Ammon's horn (tissue), 1 donor: ENCODE results near the gene RALGPS1.

Source experiments
- DNase-seq: peaks from one replicate; pipeline ENCODE4 v3.0.0-alpha.2; 2016; ENCODE audit warnings: low spot score

Gene RALGPS1

DNA sequence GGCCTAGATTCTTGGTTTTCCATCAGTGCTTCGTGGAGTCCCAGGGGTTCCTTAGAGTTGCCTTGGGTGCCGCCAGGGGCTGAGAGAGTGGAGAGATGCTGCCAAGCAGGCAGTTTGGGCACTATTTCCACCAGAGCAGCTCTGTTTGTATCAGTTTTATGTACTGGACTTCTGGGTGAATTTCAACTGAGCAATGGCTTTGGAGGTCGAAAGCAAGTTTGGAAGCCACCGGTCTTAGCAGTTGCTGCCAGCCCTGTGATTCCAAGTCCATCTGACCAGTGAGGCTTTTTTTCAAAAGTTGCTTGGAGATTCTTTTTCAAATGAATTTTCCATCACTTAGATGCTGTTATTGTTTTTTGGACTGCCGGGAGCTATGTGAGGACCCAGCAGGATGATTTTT is 139.4 kb downstream of the RALGPS1 start:
- DNase-seq = no peak

DNA sequence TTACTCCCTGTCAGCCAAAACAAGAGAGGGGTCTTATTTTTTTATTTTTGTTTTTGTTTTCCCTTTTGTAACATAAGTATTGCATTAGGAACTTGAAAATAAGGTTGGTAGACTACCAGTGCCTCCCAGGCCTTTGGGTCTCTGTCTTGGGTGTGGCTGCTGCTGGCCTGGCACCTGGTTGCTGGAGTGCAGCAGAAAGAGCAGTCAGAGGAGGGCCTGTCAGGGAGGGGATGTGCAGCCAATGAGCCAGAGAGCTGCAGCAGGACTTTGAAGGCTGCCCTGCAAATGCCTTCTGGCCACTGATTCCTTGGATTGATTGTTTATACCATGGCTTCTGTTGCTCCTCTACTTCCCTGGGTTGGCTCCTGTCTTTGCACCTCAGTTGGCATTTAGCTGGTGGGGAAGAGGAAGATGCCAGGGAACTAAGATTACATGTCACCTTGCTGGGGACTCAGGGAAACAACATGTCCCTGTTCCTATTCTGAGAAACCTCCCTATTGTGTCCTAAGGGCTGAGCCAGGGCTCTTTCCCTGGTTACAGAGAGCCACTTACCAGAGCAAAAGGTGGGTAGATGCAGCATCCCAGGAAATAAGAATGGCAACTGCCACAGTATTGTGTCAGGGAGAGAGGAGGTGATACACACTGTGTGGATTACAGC is 141.3 kb downstream of the RALGPS1 start:
- no peak for DNase-seq

DNA sequence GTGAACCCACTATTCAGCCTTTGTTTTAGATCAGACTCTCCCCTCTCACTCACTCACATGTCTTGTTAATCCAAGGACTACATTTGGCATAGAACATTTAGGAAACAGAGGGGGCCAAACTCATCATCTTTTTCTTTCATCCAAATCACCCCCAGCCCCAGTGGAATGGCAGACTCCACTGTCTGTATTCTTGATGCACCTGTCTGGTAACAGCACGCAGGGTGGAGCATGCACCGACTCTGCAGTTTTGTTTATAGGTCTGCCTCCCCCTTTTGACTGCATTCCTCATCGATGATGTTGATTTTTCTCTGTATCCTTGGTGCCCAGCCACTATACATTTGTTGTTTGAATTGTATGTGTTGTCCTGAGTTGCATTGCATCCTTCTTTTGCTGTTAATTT is 141.9 kb downstream of the RALGPS1 start:
- DNase-seq = no peak

DNA sequence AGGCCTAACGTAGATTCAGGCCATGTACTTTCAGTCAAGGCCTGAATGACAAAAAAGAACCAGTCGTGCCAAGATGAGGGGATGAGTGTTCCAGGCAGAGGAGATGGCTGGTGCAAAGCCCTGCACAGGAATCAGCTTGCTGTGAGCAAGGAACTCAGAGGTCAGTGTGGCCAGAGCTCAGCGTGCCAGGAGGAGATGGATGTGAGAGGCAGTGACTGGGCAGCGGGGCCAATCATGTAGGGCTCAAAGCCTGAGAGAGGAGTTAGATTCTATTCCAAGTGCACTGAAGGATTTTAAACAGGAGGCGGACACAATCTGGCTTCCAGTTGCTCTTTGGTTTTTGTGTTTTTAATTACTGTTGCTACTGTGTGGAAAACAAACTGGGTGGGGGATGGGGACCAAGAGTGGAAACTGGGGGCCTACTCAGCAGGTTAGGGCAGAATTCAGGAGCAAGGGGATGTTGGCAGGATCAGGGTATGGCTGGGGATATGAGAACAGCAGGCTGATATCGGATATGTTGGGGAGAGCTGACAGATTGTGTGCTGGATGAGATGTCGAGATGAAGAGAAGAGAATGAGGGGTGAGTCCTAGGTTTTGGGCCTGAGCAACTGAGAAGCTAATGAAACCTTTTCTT is 143.5 kb downstream of the RALGPS1 start:
- DNase-seq = peak; percentile 82

DNA sequence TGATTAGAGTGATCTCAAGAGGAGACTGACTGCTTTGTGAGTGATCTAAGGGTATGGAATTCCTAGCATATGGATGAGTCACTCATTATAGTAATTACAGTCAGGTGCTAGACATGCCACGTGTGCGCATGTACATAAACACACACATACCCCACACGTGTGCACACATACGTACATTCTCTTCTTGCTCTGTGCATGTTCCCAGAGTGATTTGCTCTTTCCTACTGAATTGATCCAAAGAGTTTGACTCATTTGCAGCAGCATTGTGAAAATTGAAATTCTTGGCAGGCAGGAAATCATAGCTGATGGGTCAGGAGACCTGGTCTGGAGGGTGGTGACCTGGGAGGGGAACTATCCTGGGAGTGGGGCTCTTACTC is 144.1 kb downstream of the RALGPS1 start:
- DNase-seq = no peak

DNA sequence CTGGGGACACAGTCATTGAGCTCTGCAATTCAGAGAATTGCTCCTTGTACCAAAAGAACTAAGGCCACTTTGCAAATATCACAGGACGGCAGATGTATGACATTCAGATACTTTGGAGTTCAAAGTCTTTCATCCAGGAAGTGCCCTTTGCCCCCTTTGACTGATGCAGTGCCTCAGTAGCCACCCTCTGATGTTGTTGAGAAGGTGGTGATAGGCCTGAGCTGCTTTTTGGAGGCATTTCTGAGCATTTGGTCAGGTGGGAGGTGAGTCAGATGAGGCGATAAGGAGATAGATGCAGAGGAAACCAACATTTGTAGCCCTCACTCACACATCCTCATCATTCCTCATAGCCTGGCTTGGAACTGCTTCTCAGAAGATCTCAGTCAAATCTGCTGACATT is 144.4 kb downstream of the RALGPS1 start:
- no peak for DNase-seq

DNA sequence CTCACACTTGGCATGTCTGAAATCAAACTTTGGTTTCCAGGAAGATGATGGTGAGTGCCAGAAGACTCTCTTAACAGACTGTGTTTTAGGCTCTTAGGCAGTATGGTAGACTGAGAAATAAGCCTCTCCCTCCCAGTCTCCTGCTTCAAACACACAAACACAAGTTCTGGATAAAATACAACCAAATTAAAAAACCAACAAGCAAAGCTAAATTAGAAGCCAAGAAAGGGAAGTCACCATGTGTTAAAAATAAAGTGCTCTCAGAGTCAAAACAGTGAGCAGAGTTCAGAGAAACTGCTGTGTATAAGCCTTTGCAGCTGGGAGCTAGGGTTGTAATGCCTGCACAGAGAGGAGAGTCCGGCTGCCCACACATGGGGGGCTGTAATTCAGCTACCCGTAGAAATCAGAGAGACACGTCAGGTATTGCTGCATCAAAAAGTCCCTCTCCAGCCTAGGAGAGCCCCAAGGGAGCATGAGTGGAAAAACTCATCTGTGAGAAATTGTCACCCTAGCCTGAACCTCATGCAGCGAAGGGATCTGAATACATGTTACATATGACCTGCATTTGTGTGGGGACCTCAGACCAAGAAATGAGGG is 145.3 kb downstream of the RALGPS1 start:
- peak; percentile 34 for DNase-seq

DNA sequence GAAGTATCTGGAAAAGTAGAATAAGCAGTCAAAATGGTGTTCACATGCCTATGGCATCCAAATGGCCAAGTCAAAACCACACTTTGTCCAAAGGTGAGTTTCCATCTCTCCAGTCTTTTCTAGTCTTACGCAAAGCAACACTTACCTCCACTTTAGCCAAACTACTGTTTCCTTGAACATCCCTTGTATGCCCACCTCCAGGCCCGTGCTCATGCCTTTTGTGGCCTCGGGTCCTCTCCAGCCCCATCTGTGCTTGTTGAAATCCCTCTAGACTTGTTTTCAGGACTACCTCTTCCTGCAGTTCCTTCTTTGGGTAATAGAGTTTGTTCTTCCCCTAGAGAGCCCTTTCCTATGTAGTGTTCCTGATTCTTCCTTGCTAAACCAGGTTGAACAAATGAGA is 146.8 kb downstream of the RALGPS1 start:
- no peak for DNase-seq

DNA sequence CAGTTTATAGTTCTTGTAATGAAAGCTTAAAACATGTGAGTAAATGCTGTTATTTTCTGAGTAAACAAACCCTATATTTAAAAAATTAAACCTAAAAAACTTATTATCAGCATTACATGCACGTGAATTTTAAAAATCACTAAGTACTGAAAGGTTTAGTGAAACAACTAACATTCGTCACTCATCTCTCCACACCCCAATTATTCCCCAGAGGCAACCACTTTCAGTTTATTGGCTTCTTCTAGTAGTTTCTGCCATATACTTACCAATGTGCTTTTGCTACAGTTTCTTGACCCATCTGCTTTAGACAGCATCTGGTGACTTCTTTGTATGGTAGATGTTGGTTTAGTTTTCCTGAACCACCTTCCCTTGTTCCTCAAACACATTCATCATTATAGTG is 149.8 kb downstream of the RALGPS1 start:
- no peak for DNase-seq

DNA sequence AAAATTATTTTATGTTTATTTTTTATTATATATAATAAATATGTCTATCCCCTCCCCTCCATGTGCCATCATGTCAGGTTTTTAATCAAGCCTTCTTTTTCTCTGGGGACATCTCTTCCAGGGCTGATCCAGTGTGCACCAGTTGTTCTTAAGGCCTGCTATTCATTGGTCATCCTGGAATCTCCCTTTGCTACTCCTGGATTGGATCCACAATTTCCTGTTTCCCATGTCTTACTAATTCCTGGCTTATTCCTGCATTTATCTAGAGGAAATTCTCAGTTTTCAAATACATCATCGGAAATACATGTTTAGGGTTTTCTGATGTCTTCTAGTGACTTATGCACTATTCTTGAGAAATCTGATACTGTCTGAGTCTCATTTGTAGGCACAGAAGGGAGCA is 151.0 kb downstream of the RALGPS1 start:
- DNase-seq = no peak

DNA sequence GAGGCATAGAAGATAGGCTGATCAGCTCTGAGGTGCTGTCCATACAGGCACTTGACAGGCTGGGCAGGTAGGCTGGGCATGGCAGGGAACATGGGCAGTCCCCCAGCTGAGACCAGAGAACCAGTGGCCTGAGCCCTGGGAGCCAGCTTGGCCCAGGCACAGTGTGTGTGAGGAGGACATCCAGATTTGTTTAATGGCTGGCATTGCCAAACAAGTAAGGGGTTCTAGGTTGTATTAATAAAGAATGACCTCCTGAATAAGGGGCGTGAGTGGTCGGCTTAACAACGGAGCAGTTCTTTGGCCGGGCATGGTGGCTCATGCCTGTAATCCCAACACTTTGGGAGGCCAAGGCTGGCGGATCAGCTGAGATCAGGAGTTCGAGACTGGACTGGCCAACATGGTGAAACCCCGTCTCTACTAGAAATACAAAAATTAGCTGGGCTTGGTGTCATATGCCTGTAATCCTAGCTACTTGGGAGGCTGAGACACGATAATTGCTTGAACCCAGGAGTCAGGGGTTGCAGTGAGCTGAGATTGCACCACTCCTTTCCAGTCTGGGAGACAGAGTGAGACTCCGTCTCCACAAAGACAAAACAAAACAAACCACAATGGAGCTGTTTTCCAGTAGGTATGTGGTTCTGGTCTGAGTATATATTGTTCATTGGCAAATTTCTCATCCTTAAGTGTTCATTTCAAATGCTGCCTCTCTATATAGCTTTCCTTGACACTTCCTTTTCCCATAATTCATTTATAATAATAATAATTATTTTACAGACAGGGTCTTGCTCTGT is 151.7 kb downstream of the RALGPS1 start:
- DNase-seq = no peak

DNA sequence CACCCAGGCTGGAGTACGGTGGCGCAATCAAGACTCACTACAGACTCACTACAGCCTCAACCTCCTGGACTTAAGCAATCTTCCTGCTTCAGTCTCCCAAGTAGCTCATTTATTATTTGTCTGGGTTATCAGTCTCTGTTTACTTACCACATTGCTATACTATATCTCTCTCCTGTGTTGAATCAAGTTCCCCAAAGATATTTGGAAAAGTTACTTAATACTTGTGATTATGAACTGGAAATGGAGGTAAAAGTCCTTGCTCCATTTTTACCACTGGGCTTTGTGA is 152.2 kb downstream of the RALGPS1 start:
- DNase-seq = no peak

DNA sequence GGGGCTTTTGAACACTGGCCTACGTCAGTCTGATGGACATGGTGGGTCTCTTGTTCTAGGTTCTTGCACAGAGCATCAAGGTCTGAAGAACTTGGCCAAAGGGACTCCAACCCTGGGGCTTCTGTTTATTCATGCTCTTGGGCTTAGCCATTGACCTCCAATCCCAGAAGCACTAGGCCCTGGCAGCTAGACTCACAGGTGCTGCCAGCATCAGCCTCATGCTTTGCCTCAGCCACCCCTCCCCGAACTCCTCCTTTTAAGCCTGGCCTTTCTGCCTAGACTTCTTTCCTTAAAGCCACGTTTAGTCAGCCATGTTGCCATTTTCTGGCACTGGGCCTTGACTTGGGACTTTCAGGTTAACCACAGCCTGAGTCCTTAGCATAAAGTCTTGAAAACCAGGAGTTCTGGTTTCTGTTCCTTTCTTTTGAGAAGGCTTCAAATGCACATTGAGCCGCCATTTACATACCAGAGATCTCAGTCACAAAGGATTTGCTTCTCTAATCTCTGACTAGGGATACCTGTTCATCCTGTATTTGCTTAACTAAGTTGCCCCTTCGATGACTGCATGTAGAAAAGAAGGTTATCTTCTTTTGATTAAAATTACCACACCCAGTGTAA is 153.1 kb downstream of the RALGPS1 start:
- DNase-seq = no peak

DNA sequence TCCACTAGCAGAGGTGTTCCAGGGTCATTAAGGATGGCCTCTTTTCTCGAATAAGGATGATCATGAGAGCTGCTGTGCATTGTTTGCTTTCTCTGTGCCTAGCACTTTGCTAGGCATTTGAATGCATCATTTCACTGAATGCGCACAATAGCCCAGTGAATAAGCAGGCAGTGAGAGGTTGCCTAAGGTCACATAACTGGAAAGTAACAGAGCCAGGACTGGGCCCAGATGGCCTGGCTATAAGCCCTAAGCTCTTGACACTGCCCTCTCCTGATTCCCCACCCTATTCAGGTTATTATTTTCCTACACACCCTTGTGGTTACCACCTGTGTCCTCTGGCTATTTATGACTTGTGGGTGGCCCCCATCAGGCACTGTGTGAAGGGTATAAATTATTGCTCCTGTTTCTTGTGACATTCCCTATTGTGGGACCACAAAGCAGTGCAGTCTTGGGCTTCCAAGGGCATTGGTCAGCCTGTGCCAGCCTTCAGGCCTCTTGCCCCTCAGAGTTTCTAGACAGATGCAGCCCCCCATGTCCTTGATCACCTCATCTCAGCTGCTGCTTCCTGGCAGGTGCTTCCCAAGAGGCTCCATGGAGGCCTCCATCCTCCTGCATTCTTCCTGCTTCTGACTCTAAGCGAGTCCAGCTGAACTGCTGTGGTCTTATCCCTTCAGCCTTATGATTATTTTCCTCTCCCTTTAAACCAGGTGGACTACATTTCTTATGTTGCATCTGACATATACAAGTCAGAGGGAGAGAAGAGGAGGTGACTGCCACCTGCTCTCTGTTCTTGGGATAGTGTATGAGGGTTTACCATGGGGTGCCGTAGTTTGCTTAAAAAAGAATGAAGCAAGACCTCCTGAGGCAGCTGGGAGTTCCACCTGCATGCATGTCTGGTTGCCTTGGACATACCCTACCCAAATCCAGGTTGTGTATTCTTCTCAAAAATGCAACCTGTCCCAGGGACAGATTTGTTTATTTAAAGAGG is 160.3 kb downstream of the RALGPS1 start:
- peak; percentile 90 for DNase-seq

DNA sequence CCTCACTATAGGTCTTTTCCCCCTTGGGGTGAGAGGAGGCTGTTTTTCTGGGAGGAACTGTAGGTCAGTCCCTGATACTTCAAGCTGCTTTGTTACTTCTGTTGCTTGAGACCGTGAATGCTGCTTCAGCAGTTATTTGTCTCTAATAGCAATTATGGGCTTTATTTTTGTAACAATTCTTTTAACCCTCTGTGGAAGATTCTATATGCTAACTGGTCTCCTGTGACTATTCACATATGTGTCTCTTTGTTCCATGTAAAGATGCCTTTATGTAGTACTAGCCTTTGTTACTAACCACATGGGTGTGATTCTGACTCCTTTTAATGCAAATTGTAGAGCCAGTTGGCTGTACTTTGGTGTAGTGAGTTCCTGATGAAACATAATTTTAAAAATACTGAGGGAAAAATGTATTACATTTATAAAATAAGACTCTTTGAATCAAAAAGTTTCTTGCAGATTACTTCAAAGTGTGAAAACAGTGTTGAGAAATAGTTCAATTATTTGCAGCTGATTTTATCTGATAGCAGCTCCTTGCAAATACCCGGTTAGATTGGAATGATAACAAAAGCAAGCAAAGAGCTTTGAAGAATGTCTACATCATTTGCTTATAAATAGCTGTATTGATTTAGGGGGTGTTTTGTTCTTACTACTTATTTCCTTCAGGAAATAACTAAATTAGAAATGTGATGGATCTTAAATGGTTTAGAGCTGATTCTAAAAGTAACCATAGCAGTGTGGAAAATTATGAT is 161.2 kb downstream of the RALGPS1 start:
- no peak for DNase-seq

DNA sequence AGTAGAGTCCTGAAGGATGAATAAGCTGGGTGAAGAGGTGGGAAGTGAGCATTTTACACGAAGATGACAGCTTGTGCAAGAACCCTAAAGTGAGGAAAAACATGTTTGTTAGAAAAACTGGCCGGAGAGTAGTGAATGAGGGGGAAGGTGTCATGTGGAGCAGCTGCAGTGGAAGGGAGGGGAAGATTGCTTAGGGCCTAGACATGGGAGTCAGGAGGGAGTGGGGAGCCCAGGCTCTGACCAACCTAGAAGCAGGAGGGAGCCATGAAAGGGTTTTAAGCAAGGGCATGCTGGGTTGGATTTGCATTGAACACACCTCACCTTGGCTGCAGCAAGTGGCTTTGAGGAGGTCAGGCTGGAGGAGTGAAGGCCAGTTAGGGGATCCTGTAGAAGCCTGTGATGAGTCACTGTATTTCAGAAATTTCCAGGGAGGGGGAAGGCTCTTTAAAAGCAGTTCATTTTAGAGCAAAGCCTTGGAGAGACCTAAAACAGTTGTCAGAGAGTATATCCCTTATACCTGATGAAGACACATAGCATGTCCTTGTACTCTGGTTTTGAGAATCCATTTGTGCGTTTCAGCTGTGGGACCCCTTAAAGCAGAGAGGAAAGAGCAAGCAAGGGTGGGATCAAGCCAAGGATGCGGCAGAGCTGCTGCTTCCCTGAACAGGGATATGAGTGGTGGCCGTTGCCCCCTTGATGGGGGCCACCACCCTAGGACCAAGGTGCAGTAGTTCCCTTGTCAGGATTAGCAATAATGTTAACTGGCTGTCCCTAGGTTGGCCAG is 162.5 kb downstream of the RALGPS1 start:
- DNase-seq = no peak

DNA sequence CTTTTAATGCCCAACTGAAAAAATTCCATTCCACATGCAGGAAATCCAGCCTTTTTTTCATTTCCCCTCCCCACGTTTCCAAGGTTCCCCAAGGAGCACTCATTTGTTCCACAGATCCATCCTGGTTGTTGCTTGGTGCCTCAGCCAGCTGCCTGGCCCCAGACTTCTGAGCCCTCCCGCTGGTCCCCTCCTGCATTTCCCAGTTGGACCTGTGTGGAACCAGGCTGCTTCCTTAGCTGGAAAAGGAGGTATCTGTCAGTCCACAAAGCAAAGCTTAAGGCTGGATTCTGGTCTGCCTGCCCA is 163.0 kb downstream of the RALGPS1 start:
- no peak for DNase-seq

DNA sequence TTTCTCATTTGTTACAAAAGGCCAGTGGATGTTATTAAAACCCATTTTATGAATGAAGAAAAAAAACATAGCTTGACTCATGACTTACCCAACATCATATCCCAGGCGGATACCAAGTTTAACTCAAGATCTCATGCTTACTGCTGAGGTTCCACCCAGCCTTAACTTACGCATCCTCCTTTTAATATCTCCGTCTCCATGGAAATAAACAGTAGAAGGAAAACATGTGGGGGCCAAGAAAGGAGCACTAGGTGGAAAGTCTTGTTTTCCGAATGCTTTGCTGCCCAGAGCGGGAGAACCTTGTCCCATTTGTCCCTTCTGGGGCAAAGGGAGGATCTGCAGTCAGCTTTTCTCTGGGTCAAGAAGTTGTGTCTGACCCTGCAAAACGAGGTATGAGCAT is 163.8 kb downstream of the RALGPS1 start:
- no peak for DNase-seq

DNA sequence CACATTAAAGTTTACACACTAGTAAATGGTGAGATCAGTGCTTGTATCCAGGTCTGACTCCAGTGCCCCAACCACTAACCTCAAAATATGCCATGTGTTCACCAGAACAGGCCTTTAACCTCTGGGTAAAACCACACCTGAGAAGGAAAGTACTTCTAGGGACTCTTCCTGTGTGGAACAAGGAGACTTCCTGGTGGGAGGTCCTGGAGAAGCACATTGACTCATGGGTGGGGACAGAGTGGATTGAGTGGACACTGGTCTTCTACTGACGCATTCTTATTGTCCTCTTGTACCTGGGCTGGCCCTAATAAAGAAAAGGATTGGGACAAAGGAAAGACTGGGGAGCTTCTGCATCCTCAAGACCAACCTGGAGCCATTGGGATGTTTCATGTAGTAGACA is 164.4 kb downstream of the RALGPS1 start:
- DNase-seq = no peak

DNA sequence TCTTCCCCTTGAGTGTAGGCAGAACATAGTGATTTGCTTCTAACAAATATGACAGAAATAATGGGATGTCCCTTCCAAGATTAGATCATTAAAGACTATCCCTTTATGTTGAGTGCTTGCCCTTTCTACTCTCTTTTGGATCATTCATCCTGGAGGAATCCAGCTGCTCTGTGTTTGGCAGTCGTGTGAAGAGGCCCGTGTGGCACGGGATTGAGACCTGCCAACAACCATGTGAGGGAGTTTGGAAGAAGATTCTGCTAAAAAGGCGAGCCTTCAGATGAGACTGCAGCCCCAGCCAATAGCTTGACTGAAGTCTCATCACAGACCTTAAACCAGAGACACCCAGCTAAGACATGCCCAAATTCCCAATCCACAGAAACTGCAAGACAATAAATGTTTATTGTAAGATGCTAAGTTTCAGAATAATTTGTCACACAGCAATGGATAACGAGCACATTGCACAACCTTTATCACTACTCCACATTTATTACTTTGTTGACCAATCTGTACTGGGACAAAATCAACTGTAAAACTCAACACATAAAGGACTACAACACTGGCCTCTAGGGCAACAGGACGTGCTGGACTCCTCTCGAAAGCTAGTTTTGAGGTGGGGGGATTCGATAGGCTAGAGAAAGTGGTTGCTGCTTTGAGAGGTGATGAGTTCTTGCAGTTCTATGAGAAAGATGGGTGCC is 165.0 kb downstream of the RALGPS1 start:
- no peak for DNase-seq
